IPS-15b (cell line): Measurements from ENCODE around the gene PRRG2.

ENCODE experiments used
- H3K27me3 ChIP-seq: one replicate; pipeline ENCODE4 v1.6.1; 2013; ENCODE audit warnings: low read length; ENCODE audit not compliant: control insufficient read depth, insufficient read depth
- H3K36me3 ChIP-seq: one replicate; pipeline ENCODE4 v1.6.1; 2013; ENCODE audit warnings: low read length; ENCODE audit not compliant: control insufficient read depth, insufficient read depth
- H3K4me1 ChIP-seq: one replicate; pipeline ENCODE4 v1.6.1; 2013; ENCODE audit warnings: mild to moderate bottlenecking, low read length; ENCODE audit not compliant: control insufficient read depth, insufficient read depth
- H3K4me3 ChIP-seq: one replicate; pipeline ENCODE4 v1.5.1; 2013; ENCODE audit warnings: low read depth, low read length
- H3K9ac ChIP-seq: one replicate; pipeline ENCODE4 v1.6.1; 2013; ENCODE audit warnings: low read depth, mild to moderate bottlenecking, low read length
- H3K9me3 ChIP-seq: one replicate; pipeline ENCODE4 v1.6.1; 2013; ENCODE audit warnings: mild to moderate bottlenecking, low read length; ENCODE audit not compliant: control insufficient read depth, insufficient read depth

PRRG2 gene

GRCh38 chr19:49559443-49559842 lies 21.7 kb upstream of the PRRG2 start:
- peaks cover 35% of the 10 kb centered on the region for H3K36me3 ChIP-seq
- no peak overlapping the region for H3K9ac ChIP-seq
- H3K27me3 ChIP-seq = no peaks in the 10 kb centered on the region
- no peaks in the 10 kb centered on the region for H3K9me3 ChIP-seq
- H3K4me1 ChIP-seq = no peaks in the 10 kb centered on the region
- no peak overlapping the region for H3K4me3 ChIP-seq

GRCh38 chr19:49559928-49560327 lies 21.2 kb upstream of the PRRG2 start:
- no peak overlapping the region for H3K4me3 ChIP-seq
- H3K27me3 ChIP-seq = no peaks in the 10 kb centered on the region
- H3K9me3 ChIP-seq = no peaks in the 10 kb centered on the region
- H3K36me3 ChIP-seq = peaks cover 30% of the 10 kb centered on the region
- H3K4me1 ChIP-seq = no peaks in the 10 kb centered on the region
- H3K9ac ChIP-seq = no peak overlapping the region

DNA sequence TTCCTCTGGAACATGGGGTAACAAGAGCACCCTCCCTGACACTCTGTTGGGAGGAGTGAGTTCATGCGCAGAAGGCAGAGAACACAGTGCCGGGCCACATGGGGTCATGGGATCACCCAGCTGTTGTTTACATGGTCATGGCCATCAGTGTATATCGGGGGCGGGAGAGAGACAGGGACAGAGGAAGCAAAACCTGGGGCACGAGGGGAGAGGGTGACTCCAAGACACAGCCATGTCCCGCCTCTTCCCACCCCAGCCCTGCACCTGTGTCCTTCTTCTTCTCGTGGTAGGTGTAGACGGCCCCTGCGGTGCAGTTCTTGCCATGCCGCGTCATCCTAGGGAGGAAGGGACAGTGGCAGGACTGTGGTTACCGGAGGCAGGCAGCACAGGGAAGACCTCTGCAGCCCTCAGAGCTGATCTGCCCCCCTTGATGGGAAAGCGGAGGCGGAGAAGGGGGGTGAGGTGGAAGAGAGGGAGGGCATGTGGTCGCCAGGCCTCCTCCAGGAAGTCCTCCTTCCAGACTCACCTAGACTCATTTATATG lies 20.7 kb upstream of the PRRG2 start:
- H3K27me3 ChIP-seq = no peaks in the 10 kb centered on the region
- H3K9ac ChIP-seq = peak overlapping the region; percentile 47
- H3K4me1 ChIP-seq = no peaks in the 10 kb centered on the region
- no peak overlapping the region for H3K4me3 ChIP-seq
- no peaks in the 10 kb centered on the region for H3K9me3 ChIP-seq
- H3K36me3 ChIP-seq = peaks cover 25% of the 10 kb centered on the region

DNA sequence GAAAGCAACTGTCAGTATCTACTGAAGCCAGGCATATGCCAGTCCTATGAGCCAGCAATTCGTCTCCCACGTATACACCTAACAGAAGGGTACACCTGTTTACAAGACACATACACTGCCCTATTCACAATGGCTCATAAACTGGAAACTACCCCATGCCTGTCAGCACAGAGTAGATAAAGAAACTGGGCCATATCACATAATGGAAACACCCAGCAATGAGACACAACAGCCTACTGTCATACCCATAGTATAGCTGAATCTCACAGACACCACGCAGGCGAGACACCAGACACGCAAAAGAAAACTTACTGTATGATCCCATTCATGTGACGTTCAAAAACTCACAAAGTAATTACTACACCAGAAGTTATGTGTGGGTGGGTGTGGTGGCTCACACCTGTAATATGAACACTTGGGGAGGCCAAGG lies 16.5 kb upstream of the PRRG2 start:
- Histone ChIP-seq H3K27me3 (no peaks in the 10 kb centered on the region), H3K36me3 (peaks cover 4% of the 10 kb centered on the region), H3K9ac (no peak overlapping the region), H3K4me3 (no peak overlapping the region), H3K4me1 (no peaks in the 10 kb centered on the region), H3K9me3 (no peaks in the 10 kb centered on the region)

DNA sequence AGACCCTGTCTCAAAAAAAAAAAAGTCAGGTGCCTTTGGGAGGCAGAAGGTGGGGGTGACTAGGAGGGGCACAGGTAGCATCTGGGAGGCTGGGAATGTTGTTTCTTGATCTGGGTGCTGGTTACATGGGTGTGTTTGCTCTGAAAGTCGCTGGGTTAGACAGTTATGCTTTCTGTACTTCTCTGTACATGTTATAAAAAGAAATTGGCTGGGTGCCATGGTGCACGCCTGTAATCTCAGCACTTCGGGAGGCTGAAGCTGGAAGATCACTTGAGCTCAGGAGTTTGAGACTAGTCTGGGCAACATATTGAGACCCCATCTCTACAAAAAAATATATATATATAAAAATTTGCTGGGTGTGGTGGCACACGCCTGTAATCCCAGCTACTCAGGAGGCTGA lies 15.9 kb upstream of the PRRG2 start:
- H3K27me3 ChIP-seq = no peaks in the 10 kb centered on the region
- no peaks in the 10 kb centered on the region for H3K36me3 ChIP-seq
- H3K9me3 ChIP-seq = no peaks in the 10 kb centered on the region
- no peaks in the 10 kb centered on the region for H3K4me1 ChIP-seq
- no peak overlapping the region for H3K4me3 ChIP-seq
- no peak overlapping the region for H3K9ac ChIP-seq

DNA sequence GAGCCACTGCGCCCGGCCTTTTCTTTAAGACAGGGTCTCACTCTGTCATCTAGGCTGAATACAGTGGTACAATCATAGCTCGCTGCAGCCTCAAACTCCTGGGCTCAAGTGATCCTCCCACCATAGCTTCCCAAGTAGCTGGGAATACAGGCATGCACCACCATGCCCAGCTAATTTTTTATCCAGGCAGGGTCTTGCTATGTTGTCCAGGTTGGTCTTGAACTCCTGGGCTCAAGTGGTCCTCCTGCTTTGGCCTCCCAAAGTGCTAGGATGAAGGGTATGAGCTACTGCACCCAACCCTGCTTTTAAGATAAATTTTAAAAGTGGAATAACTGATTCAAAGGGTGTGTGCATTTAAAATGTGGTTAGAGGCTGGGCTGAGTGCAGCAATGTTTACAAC lies 14.8 kb upstream of the PRRG2 start:
- Histone ChIP-seq H3K36me3 (no peaks in the 10 kb centered on the region), H3K9ac (no peak overlapping the region), H3K4me3 (no peak overlapping the region), H3K4me1 (peaks cover 2% of the 10 kb centered on the region), H3K27me3 (no peaks in the 10 kb centered on the region), H3K9me3 (no peaks in the 10 kb centered on the region)

- H3K9ac ChIP-seq = no peak overlapping the region
- no peak overlapping the region for H3K4me3 ChIP-seq
- H3K36me3 ChIP-seq = no peaks in the 10 kb centered on the region
- no peaks in the 10 kb centered on the region for H3K27me3 ChIP-seq
- H3K9me3 ChIP-seq = no peaks in the 10 kb centered on the region
- H3K4me1 ChIP-seq = peaks cover 6% of the 10 kb centered on the region
Observed at GRCh38 chr19:49567861-49568441, 13.2 kb upstream of the PRRG2 start.

- H3K9ac ChIP-seq = no peak overlapping the region
- H3K36me3 ChIP-seq = peaks cover 2% of the 10 kb centered on the region
- no peaks in the 10 kb centered on the region for H3K9me3 ChIP-seq
- H3K4me3 ChIP-seq = peak overlapping the region; percentile 10
- no peaks in the 10 kb centered on the region for H3K27me3 ChIP-seq
- H3K4me1 ChIP-seq = peaks cover 6% of the 10 kb centered on the region
Observed at GRCh38 chr19:49570138-49570856, 10.8 kb upstream of the PRRG2 start.

DNA sequence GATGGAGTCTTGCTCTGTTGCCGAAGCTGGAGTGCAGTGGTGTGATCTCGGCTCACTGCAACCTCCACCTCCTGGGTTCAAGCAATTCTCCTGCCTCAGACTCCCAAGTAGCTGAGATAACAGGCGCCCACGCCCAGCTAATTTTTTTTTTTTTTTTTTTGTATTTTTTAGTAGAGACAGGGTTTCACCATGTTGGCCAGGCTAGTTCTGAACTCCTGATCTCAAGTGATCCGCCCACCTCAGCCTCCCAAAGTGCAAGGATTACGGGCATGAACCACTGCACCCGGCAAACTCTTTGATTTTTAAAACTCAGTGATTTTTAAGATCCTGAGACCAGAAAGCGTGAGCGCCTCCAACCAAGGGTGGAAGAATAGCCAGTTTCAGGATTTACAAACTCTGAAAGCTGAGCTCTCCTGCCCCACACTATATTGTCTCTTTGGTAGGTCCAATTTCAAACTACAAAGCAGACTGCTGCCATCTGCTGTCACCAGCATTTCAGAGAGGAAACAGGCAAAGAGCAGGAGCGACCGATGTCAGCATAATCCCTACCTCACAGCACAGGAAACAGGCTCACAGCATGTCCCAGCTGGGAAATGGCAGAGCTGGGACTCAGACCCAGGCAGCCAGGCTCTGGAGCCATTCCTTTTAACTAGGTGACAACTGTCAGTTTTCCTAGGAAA lies 10.0 kb upstream of the PRRG2 start:
- no peaks in the 10 kb centered on the region for H3K27me3 ChIP-seq
- H3K9ac ChIP-seq = peak overlapping the region; percentile 57
- no peak overlapping the region for H3K4me3 ChIP-seq
- peaks cover 6% of the 10 kb centered on the region for H3K4me1 ChIP-seq
- no peaks in the 10 kb centered on the region for H3K9me3 ChIP-seq
- peaks cover 6% of the 10 kb centered on the region for H3K36me3 ChIP-seq

DNA sequence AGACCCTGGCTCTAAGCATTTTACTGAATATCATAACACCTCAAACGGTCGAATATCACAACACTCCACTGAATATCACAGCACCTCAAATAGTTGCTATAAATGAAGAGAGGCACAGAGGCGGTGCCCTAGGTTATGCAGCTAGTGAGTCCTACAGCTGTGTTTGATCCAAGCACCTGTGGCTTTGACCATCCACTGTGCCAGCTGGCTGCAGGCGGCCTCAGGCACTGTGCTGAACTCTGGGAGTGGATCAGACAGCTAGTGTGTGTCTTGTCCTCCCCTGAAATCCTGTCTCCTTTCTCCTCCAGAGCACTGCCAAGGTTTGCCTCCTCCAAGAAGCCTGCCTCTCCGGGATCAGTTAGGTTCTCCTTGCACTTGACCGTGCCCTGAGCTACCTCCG lies 8.1 kb upstream of the PRRG2 start:
- H3K36me3 ChIP-seq = peaks cover 6% of the 10 kb centered on the region
- no peaks in the 10 kb centered on the region for H3K9me3 ChIP-seq
- H3K4me3 ChIP-seq = no peak overlapping the region
- no peak overlapping the region for H3K9ac ChIP-seq
- no peaks in the 10 kb centered on the region for H3K27me3 ChIP-seq
- H3K4me1 ChIP-seq = peaks cover 6% of the 10 kb centered on the region

DNA sequence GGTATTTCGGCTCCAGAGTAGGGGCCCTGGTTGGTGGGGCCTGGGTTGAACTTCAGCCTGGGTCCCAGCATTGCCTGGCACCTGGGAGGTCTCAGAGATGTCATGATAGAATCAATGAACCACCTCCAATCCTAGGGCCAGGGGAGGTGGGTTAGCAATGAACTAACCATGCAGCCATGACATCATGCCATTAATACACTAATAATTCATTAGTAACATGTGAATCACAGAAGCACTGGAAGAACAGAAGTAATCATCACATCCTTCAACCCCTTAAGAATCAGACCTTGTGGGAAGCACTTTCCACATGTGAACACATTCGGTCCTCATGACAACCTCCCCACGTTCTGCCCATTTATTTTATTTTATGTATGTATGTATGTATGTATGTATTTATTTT lies 7.7 kb upstream of the PRRG2 start:
- Histone ChIP-seq H3K27me3 (no peaks in the 10 kb centered on the region), H3K4me3 (no peak overlapping the region), H3K9ac (no peak overlapping the region), H3K36me3 (peaks cover 6% of the 10 kb centered on the region), H3K9me3 (no peaks in the 10 kb centered on the region), H3K4me1 (peaks cover 6% of the 10 kb centered on the region)
